HG03442 (cell line): Measurements from ENCODE around the gene CLIP1.

Experiments used
- ATAC-seq: cut with Tn5 transposase; IDR thresholded peaks from one replicate; pipeline ENCODE4 v1.9.1; 2021; ENCODE audit warnings: mild to moderate bottlenecking, moderate library complexity; ENCODE audit not compliant: unreplicated experiment

Gene CLIP1

GRCh38 chr12:122322501-122322900 lies 100.0 kb downstream of the CLIP1 start:
- no peak for ATAC-seq

GRCh38 chr12:122318607-122319605 lies 103.6 kb downstream of the CLIP1 start:
- no peak for ATAC-seq

- ATAC-seq, result no peak
These were observed 109.5 kb downstream of the CLIP1 start for GRCh38 chr12:122312926-122313325.

- ATAC-seq, result no peak
These were observed 110.8 kb downstream of the CLIP1 start for GRCh38 chr12:122311696-122312095.

GRCh38 chr12:122310626-122311333 lies 111.7 kb downstream of the CLIP1 start:
- ATAC-seq, result no peak

GRCh38 chr12:122309564-122310121 lies 112.8 kb downstream of the CLIP1 start:
- no peak for ATAC-seq

GRCh38 chr12:122308811-122309210 lies 113.7 kb downstream of the CLIP1 start:
- no peak for ATAC-seq

GRCh38 chr12:122306407-122306806 lies 116.1 kb downstream of the CLIP1 start:
- no peak for ATAC-seq

- ATAC-seq, result no peak
These were observed 117.5 kb downstream of the CLIP1 start for GRCh38 chr12:122304924-122305323.

GRCh38 chr12:122303068-122303467 lies 119.4 kb downstream of the CLIP1 start:
- ATAC-seq, result no peak

- ATAC-seq, result no peak
These were observed 124.3 kb downstream of the CLIP1 start for GRCh38 chr12:122298071-122298748.

- no peak for ATAC-seq
These were observed 125.0 kb downstream of the CLIP1 start for GRCh38 chr12:122297494-122297893.

GRCh38 chr12:122295877-122296276 lies 126.6 kb downstream of the CLIP1 start:
- no peak for ATAC-seq

- peak; percentile 58 for ATAC-seq
These were observed 129.4 kb downstream of the CLIP1 start for GRCh38 chr12:122293081-122293480.

- ATAC-seq, result no peak
These were observed 131.0 kb downstream of the CLIP1 start for GRCh38 chr12:122291431-122291830.

- ATAC-seq, result no peak
These were observed 138.8 kb downstream of the CLIP1 start for GRCh38 chr12:122283680-122284079.

GRCh38 chr12:122282061-122282460 lies 140.4 kb downstream of the CLIP1 start:
- no peak for ATAC-seq

GRCh38 chr12:122276242-122276641 lies 146.2 kb downstream of the CLIP1 start:
- no peak for ATAC-seq

GRCh38 chr12:122275459-122275858 lies 147.0 kb downstream of the CLIP1 start:
- no peak for ATAC-seq

- ATAC-seq, result peak; percentile 83
These were observed 156.1 kb downstream of the CLIP1 start, which contains the start of gene VPS33A for GRCh38 chr12:122266230-122266901. Gene VPS33A, minus strand, starts transcription at chr12:122266494. Its CDS starts 86 bp downstream, at chr12:122266408.
